Coronary artery (tissue), 2 donors: ENCODE measurements around the gene PAMR1.
A peak's percentile ranks its signal among the peaks of the same experiment; 100 is the strongest.

Experiments used
- DNase-seq: peaks from one replicate; pipeline ENCODE4 v3.0.0-alpha.2; 2017; ENCODE audit warnings: low spot score
- H3K27ac ChIP-seq, 2 donors: fragments of 200-600 bp; sonication (generic); one replicate each; pipeline ENCODE4 v1.5.1; 2016 to 2019
- H3K4me3 ChIP-seq: fragments of 200-600 bp; sonication (generic); 2 replicates; pipeline ENCODE4 v1.5.1; 2016; ENCODE audit warnings: mild to moderate bottlenecking, moderate library complexity
- TF ChIP-seq, protein P1 (sequence below): fragments of 200-600 bp; sonication (generic); IDR thresholded peaks from one replicate; pipeline ENCODE4 v1.5.1; 2019; ENCODE audit warnings: antibody characterized with exemption

Gene PAMR1

DNA sequence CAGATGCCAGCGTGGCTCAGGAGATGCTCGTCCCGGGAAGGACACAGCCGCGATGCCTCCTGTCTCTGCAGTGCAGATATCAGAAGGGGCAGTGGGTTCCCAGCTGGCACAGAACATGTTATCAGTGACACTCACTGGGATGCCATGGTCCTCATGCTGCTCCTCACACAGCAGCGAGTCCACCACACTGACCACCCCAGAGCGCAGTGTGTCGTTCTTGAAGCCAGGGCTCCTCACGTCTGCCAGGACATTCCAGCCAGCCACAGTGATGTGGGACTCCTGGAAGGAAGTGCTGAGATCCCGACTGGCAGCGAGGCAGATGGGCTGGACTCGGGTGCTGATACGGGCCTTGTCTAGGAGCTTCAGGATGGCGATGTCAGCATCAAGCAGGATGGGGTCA lies 93.0 kb downstream of the PAMR1 start:
- DNase-seq: no peak
- no peak overlapping the region for H3K4me3 ChIP-seq
- no peak overlapping the region for H3K27ac ChIP-seq
- TF ChIP-seq, protein P1, sequence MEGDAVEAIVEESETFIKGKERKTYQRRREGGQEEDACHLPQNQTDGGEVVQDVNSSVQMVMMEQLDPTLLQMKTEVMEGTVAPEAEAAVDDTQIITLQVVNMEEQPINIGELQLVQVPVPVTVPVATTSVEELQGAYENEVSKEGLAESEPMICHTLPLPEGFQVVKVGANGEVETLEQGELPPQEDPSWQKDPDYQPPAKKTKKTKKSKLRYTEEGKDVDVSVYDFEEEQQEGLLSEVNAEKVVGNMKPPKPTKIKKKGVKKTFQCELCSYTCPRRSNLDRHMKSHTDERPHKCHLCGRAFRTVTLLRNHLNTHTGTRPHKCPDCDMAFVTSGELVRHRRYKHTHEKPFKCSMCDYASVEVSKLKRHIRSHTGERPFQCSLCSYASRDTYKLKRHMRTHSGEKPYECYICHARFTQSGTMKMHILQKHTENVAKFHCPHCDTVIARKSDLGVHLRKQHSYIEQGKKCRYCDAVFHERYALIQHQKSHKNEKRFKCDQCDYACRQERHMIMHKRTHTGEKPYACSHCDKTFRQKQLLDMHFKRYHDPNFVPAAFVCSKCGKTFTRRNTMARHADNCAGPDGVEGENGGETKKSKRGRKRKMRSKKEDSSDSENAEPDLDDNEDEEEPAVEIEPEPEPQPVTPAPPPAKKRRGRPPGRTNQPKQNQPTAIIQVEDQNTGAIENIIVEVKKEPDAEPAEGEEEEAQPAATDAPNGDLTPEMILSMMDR: no peak

DNA sequence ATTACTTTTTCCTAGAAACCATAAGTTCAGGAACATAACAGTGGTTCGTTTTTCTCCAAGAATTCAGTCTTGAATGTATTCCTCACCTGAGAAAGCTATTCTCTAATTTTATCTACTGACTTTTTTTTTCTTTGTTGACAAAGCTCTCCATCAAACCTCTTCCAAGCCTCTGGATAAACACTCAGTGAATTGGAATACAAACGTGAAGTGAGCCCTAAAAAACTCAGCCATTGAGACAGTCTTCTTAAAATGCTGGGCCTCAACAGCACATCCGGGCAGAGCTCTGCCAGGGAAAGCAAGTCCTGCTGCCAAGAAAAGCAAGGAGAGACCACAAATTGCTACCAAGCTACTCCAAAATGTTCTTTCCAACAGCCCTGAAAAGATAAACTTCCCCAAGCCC lies 98.3 kb downstream of the PAMR1 start:
- H3K4me3 ChIP-seq: no peak overlapping the region
- TF ChIP-seq, protein P1: no peak
- peak overlapping the region in 1 of 2 donors; percentile 20 for H3K27ac ChIP-seq
- DNase-seq: no peak

DNA sequence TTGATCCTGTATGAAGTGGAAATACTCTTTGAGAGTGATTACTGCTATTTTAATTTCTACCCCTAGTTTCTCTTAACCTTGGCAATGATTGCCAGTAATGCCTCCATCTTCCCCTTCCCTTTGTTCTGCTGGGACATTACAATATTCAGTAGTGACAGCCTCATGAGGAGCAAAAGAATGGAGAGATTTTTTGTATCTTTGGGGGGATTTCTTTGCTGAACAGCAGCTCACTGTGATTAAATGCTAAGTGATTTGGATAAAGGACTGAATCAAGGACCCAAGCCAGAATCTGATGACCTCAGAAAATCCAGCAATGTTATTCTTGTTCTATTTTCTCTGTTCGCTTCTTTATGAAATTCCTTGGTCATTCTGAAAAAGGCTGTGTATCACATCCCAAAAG lies 99.1 kb downstream of the PAMR1 start:
- no peak overlapping the region for H3K4me3 ChIP-seq
- no peak for DNase-seq
- TF ChIP-seq, protein P1: no peak
- no peak overlapping the region for H3K27ac ChIP-seq

DNA sequence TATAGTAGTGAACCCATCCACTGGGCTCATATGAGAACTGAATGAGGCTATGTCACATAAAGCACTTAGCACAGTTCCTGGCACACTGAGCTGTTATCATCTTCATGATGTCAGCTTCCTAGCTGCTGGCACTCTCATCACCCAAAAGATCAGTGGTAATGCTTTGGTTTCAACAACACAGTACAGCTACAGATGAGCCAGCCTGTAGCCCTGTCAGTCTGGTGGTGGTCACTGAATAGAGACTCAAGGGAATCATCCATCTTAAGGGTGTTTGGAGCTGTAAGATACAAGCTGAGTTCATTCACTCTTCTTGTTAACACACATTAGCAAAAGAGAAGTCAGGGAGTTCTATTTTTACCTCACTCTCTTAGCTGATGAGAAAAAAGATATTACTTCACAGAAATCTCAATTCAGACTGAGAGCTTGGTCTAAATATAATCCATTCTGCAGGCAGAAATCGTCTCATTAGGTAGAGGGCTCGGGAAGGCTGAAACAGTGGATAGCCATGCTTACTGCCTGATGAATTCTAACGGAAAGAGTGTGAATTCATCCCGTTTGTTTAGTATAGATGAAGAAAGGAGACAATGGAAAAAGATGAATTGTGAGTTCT lies 99.7 kb downstream of the PAMR1 start:
- DNase-seq: no peak
- TF ChIP-seq, protein P1: no peak
- Histone ChIP-seq H3K27ac (no peak overlapping the region), H3K4me3 (no peak overlapping the region)

DNA sequence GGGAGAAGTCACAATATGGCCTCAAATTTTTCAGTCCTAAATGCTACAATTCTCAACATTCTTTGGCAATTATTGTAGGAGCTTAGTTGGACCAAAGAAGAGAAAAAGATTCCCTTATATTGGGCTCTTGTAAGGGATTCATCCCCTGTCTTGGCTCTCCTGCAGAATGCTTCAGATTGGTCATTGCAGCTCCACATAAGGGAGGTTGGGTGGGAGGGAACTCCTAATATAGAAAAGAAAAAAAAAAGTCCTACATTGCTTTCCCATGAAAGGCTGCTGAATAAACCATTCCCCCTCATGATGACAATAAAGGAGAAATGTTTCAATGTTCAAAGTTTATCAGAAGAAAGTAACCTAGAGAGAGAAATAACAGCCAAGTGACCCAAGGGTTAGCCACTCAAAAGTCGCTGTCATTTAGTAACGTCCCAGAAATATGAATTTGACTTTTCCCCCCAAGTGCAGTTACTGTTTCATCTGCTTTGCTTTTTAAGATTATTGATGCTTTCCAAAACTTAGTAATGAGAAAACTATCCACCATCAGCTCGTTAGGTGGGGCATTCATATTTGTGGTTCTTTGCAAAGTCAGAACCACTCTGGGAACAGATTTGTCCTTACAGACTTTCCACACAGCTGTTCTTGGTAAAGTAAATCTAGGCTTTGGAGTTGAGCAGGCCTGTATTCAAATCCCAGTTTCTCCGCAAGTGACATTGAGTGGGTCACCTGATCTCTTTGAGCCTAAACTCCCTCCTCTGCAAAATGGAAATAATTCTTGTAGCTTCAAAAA lies 101.1 kb downstream of the PAMR1 start:
- H3K27ac ChIP-seq: no peak overlapping the region
- TF ChIP-seq, protein P1: no peak
- no peak overlapping the region for H3K4me3 ChIP-seq
- no peak for DNase-seq

DNA sequence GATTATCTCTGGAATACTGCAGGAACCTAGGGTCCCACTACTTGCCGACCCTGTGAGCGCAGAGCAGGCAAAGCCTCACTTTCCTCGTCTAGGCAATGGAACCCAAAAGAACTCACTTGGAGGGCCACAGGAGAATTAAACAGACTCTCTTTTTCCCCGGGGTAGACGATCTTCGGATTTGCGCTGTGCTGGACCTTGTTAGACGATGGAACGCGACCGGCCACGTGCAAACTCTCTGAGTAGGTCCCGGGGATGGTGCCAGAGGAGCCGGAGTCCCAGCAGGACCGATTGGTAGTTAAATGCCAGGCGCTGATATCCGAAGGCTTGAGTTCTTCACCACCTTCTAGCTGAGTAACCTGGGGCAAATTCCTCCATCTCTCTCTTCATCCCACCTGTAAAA lies 105.0 kb downstream of the PAMR1 start:
- no peak for DNase-seq
- TF ChIP-seq, protein P1: no peak
- Histone ChIP-seq H3K4me3 (peak overlapping the region; percentile 74), H3K27ac (no peak overlapping the region)

DNA sequence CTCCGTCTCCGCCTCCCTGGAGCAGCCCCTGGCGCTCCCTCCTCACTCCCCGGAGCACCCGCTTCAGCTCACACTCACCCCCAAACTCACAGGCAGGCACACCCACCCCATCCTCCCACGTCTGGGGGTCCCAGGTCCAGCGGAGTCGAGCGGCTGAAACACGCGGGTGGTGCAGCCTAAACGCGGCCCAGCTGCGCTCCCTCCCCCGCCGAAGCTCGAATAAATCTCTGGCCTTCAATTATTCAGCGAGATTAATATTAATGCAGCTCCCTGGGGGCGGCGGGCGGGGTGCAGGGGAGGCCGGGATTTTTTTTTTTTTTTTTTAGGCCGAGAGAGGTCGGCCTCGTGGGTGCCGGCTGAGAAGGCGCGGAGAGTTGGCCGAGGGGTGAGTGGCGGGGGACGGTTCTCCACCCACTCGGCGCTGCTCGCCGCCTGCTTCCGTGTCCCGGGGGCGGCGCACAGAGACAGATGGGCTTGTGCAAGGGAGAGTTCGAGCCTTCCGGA lies 105.5 kb downstream of the PAMR1 start:
- H3K4me3 ChIP-seq: peak overlapping the region; percentile 74
- TF ChIP-seq, protein P1: no peak
- DNase-seq: no peak
- no peak overlapping the region for H3K27ac ChIP-seq
